CD4-positive, alpha-beta T cell treated with Interleukin-17A for 4 hours (primary cell): Measurements from ENCODE around the gene OAS1.

Experiments
- DNase-seq: peaks from one replicate; pipeline ENCODE4 v3.0.0-alpha.2; 2020; ENCODE audit warnings: mixed read lengths

The OAS1 gene

DNA sequence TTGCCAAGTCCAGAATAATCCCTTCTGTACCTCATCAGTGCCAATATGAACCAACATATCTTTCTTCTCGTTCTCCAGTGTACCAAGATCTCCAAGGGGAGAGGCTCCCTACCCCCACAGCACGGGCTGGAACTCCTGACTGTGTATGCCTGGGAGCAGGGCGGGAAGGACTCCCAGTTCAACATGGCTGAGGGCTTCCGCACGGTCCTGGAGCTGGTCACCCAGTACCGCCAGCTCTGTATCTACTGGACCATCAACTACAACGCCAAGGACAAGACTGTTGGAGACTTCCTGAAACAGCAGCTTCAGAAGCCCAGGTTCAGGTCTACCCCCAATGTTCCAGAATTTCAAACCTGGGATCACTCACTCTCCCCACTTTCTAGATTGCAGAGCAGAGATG, 61.1 kb downstream of the OAS1 start:
- no peak for DNase-seq
